ENCODE results near the gene MLH3.
A peak's percentile ranks its signal among the peaks of the same experiment; 100 is the strongest.
"Not testable (repeated sequence)": the region's sequence is repeated elsewhere in the genome, so short reads cannot be mapped to it uniquely, and the experiment has no call there.

Gene MLH3

DNA sequence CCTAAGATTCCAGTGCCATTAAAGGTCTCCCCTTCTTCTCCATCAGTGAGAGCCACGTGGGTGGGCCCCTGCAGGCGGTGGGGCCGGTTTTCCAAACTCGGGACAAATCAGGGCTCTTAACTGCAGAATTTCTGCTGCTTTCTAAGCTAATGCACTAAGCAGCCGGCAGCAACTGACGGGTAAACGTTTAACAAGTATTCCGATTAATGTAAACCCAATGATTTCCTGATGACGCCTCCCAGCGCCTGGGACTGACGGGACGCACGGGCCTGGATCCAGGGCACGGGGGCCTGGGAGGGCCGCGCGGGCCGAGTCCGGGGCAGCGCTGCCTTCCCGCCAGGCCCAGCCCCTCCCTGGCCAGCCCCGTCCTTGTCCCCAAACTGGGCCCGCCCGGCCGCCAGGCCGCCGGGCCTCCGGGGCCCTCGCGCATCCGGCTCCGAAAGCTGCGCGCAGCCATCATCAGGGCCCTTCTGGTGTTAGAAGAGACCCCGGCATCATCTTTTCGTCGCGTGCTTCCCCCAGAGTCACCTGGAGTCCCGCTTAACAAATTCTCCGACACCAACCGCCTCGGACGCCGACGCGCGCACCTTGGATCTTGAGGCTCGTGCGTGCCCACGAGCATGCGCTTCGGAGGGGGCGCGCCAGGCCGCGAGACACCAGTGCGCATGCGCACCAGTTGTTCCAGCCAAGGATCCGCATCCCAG lies at the start of gene MLH3:
Gene MLH3 (minus strand): TSS at position 616 of the 704 bp plus-strand sequence. CDS start 1,812 bp downstream, outside the sequence.
- DNase-seq (ENCODE audit: low spot score) = peak; percentile 82

DNA sequence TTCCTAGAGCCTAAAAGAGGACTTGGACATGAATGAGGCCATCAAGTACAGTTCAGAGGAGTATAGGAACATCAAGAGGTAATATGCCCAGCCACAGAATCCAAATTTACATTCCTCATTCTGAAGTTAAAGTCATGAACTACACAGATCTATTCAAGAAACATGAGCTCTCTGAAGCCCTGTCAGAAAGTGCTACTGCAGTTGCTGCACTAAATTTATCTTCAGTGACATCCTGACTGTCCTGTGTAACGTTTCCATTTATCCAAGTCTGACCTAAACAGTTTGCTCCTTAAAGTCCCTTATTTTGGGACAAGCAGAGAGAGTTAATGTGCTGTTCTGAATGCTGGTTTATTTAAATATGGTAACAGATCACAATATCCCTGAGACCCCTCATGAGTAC lies 47.4 kb upstream of the MLH3 start:
- DNase-seq (ENCODE audit: low spot score) = no peak

DNA sequence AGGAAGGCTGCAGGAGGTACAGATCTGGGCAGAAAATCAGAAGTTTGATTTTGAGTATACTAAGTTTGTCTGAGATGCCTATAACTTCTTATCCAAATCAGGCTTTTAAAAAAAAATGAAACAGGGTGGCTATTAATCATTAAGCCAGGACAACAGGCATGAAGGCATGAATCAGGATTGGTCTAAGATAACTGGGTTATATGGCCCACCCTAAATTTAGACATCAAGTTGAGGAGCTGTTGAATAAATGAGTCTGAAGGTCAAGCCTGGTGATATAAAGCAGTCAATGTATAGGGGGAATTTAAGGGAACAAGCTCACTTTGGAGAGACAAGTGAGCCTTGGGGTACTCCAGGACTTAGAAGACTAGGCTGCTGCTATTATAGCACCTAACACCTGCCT lies 46.9 kb upstream of the MLH3 start:
- no peak for DNase-seq (ENCODE audit: low spot score)

DNA sequence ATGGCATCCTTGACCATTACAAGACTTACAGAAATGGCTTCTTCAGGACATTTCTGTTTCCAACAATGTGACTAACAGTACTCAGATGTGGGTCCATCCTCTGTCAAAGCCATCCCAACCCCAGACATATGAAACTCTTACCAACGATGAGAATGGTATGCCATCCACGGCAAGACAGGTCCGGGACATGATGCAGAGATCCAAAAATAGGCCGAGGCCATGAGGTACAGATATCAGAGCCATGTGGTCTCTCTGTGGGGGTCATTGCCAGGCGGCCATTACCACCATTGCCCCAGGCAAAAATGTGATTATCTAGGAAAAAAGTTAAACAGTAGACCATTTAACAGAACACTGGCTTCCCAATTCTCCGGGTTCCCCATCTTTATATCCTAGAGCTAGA lies 45.7 kb upstream of the MLH3 start:
- DNase-seq (ENCODE audit: low spot score) = no peak

DNA sequence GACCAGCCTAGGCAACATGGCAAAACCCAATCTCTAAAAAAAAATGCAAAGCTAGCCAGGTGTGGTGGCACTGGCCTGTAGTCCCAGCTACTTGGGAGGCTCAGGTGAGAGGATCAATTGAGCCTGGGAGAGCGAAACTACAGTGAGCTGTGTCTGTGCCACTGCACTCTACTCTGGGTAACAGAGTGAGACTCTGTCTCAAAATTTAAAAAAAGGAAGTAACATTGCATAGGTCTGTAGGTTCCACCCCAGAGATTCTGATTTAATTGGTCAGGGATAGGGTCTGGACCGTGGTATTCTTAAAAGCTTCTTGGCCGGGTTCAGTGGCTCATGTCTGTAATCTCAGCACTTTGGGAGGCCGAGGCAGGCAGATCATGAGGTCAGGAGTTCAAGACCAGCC lies 44.4 kb upstream of the MLH3 start:
- DNase-seq (ENCODE audit: low spot score) = no peak

DNA sequence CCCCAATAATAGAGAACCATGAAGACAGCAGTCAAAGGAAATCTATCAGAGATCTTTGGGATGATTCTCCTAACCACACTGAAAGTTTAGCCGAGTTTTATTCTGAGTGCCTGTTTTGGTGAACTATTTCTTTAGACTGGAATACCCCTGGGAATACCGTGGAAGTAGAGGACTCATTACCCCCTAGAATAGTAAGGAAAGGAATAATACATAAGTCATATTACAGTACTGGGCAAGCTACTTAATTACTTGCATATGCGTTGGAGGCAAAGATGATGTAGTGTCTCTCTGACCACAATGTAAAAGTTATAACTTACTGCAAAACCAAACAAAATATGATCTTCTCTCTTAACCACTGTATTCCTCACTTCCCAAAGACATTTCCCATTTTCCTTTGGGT lies 43.6 kb upstream of the MLH3 start:
- no peak for DNase-seq (ENCODE audit: low spot score)

DNA sequence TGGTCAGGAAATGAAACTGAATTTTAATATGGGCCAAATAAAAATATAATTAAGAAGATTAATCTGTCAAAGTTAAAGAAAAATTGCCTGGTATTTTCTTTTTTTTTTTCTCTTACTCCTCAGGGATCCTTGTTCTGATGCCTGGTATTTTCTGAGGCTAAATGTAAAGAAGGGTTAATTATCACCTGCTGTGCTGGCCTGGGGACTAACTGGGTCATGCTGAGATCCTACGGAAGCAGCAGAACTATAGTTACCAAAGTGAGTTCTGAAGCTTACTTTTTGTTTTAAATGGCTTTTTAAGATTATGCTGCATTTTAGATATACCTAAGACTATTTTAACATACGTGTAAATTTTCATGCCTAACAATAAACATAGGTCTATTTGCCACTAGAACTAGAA lies 41.4 kb upstream of the MLH3 start:
- no peak for DNase-seq (ENCODE audit: low spot score)

DNA sequence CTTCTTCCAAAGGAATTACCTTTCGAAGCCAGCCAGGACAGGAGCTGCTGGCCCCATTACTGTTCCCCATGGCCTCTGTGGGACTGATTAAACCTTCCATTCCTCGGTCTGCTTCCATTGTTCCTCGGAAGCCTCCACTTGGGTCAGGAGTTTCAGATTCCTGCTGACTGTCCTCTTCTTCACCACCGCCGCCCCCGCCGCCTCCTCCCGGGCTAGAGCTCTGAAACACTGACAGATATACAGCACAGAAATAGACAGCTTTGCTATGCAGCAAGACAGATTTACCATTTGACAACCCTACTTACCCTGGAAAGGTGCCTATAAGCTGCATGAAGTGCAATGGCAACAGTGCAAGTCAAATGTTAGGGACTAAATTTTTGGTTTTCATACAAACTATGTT lies 40.0 kb upstream of the MLH3 start:
- no peak for DNase-seq (ENCODE audit: low spot score)

DNA sequence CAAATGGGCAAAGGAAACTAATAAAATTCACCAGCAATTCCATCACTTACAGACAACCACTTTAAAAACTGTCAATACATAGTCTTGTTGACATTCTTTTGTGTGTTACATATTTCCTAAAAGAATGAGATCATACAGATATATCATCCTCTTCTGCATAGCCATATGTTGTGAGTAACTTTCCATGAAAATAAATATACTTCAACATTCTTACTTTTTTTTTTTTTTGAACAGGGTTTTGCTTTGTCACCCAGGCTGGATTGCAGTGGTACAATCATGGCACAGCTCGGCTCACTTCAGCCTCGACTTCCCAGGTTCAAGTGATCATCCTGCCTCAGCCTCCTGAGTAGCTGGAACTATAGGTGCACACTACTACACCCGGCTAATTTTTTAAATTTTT lies 39.1 kb upstream of the MLH3 start:
- no peak for DNase-seq (ENCODE audit: low spot score)

DNA sequence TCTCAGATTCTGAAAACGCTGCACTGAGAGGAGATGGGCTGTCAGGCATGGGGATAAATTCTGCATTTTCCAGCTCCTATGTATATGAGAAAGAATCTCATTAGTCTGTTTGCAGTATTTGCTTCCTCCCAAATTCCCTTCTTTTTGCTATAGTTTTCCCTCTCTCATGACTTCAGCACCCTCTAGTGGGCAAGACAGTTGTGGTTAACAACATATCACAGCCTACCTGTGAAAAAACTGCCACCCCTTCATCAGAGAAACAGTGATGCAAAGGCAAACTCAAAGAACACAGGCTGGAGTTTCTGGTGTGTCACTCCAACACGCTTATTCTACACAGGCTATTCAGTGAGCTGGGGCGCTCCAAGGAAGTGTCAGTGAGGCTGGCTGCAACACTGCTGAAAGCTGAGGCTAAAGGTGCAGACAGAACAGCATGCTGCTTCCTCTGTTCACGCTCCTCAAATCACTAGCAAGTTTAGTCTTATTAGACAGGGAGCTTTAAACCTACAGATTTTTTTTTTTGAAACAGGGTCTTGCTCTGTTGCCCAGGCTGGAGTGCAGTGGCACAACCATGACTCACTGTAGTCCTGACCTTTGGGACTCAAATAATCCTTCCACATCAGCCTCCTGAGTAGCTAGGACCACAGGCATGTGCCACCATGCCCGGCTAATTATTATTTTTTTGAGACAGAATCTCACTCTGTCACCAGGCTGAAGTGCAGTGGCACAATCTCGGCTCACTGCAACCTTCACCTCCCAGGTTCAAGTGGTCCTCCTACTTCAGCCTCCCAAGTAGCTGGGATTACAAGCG lies 37.5 kb upstream of the MLH3 start:
- DNase-seq (ENCODE audit: low spot score) = peak; percentile 77

DNA sequence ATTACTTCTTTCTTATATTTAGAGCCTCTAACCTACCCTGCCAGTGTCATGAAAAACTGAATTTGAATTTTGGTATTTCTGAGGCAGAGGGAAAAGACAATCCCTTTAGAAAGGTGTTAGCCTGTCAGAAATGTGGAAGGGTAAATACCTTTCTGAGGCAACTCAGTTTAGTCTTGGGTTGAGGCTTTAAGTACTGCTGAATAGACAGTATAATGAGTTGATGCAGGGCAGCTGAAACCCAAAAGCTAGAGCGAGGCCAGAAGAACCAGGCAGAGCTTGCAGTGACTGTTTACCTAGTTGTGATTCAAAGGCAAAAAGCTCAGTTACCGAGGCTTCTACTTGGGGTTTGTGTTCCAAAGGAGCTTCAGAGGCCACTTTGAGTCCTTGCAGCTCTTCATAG lies 36.9 kb upstream of the MLH3 start:
- no peak for DNase-seq (ENCODE audit: low spot score)

DNA sequence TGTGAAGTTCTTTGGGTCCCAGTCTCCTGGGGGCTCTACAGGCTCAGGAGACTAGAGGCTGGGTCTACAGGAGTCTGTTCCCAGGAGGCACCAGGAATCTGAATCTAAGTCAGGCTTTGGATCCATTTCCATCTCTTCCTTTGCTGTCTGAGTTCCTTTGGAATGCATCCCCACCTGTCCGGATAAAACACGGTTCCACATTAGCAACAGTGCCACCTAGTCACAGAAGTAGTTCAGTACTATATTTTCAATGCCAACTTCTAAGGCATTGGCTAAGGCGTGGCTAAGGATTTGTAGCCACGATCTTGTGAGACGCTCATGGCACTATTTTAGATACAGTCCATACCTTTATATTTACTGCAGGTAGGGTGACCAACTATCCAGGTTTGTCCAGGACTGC lies 33.2 kb upstream of the MLH3 start:
- DNase-seq (ENCODE audit: low spot score) = no peak

DNA sequence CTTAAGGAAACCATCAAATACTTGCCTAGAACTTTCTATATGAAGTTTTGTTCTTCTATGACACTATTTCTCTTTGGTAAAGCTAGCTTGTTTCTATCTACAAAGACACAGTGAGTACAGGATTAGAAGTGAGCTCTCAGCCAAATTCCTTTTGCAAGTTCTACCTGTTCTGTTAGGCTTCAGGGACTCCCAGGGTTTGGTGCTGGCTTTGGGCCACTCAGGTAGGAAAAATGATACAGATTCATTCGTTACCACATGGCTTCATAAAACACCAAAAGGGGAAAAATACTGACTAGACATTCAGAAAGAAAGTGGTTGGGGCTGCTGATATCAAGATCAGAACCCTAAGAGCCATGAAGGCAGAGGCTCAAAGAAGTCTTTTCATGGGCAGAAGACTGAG lies 32.0 kb upstream of the MLH3 start:
- no peak for DNase-seq (ENCODE audit: low spot score)

DNA sequence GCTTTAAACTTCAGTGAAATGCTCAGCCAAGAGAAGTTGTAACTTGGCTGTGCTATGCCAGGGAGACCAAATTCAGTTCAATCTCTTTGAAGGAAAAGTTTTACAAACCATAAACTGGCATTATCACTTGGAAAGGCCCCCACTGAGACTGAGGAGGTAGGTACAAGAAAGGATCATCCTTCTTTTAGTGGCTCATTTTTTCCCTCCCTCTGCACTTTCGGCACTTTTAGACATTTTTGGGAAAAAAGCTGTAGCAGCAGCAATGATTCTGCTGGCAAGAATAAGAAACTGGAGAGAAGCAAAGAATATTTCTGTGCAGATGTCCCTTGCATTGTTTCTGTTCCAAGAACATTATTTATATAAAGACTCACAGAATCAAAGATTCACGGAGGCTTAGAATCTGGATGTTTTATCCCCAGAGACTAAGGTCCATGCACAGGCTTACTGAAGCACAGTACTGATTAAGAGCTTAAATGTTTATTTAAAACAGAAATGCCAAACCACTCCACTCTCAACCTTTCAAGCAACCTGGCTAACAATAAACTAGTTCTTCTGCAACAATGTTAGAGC lies 30.5 kb upstream of the MLH3 start:
- no peak for DNase-seq (ENCODE audit: low spot score)

DNA sequence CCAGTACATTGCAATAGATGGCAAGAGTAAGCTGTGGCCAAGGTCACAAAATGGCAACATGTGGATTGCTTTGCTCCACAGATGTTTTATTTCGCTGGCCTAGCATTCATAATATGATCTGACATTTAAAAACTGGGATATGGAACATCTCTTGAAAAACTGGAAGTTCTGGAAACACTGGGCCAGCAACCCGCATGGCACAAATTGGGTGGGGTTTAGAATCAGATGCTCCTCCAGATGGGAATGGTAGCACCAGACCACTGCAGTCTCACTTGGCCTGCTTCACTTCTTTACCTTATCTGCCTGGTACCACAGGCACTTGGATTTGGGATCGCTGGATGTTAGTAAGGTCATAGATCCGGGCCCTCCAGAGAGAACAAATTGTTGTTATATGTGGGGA lies 28.3 kb upstream of the MLH3 start:
- DNase-seq (ENCODE audit: low spot score) = no peak

DNA sequence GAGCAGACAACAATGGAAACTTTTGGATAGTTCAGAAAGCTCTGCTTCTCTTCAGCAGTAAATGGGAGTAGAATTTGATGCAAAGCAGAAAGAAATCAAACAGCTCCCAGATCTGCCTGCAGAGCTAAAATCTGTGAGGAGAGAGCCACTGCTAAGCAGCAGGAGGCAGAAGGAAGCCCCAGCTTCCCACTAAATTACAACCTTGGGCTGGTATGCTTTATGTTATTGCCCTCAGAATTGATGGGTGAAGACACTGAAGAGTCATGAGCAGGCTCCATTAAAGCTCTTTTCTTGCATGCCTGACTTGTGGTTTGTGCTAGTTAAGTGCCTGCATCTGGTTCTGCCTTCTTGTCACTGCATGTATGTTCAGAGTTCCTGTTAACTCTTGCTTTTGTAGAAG lies 26.5 kb upstream of the MLH3 start:
- DNase-seq (ENCODE audit: low spot score) = no peak

DNA sequence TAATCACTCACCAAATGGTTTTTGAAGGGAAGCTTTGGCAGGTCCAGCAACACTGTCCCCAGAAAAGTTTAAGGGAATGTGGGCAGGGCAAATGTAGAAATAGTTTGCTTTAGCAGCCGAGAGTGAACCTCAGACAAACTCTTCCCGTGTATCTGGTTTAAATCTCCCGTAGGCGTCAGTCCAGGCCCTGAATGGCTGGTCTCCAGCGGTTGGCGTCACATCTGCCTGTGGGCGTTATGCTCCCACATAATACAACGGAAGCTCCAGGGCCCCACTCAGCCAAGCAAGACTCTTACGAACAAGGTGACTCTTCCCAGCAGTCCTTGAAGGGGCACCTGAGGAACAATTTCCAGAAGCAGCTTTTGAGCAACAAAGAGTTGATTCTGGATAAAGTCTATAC lies 19.1 kb upstream of the MLH3 start:
- DNase-seq (ENCODE audit: low spot score) = no peak

DNA sequence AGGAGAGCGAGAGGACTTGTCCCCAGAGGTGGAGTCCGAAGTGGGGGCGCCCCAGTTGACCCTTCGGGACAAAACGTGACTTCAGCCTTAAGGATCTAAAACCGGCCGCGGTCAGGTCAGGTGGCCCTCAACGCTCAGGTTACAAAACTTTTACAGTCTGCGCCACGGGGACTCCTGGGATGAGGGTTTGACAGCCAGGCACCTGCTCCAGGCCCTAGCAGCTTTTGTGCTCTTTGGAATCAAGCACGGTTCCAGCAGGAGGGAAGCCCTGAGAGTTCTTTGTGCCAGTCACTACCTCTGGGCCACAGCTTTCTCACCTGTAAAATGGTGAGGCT lies 18.5 kb upstream of the MLH3 start:
- DNase-seq (ENCODE audit: low spot score) = no peak

DNA sequence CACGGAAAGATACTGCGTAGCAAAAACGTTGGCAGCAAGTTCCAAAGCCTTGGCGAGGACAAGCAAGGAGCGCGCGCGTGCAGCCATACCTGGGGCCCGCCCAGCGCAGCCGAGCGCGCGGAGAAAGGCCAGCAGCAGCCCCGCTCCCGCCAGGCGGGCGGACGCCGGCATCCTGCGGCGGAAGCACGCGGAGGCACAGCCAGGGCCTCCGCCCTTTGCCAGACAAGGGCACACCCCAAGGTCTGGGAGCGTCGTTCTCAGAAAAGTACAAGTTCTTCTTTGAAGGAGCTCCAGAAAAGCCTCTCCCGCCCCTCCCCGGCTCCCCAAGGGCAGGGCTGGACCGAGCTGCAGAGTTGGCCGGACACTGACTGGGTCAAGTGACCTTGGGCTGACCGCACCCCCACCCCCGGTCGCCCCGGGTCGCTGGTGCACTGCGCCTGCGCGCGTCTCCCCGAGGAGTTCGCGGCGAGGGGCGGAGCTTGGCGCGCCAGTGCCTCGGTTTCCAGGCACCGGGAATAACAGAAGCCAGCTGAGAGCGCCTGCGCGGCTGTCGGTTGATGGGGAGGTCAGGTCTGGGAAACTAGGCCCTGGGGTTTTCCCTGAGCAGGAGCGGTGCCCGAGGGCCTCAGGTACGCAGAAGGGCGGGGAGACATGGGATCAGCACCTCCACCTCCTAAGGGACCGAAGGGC lies 18.0 kb upstream of the MLH3 start, which contains the start of gene ZC2HC1C:
Gene ZC2HC1C (plus strand): TSS at position 521 of the 690 bp plus-strand sequence. CDS start 933 bp downstream, outside the sequence.
- DNase-seq (ENCODE audit: low spot score) = peak; percentile 83

DNA sequence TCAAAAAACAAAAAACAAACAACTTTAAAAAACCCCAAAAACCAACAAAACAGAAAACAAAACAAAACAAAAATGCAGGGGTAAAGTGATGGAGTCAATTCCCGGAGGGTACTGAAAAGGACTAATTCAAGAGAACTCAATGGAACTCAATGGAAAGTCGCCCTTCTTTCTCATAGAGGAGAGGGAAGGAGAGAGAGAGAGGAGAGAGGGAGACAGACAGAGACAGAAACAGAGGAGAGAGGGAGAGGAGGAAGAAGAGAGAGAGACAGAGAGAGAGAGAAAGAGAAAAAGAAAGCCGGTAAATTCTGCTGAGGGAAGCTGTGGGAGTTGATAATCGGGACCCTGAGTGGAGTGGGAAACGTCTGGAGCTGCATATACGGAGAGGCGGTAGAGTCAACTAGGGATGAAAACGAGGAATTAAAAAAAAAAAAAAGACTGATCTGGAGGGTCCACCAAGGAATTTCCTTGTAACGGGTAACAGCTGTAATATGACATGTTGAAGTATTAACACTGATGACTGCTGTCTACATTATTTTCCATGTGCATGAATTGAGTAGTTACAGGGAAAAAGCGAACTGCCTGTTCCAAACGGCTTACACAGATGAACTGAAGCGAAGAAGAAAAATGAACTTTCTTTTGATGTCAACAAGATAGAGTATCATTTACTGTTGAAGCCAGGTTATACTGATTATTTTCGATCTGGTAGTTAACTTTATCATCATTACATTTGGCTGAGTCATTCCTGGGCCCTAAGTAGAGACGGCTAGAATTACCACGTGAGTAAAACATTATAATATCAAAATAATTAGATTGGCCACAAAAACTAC lies 17.2 kb upstream of the MLH3 start:
- no peak for DNase-seq (ENCODE audit: low spot score)

DNA sequence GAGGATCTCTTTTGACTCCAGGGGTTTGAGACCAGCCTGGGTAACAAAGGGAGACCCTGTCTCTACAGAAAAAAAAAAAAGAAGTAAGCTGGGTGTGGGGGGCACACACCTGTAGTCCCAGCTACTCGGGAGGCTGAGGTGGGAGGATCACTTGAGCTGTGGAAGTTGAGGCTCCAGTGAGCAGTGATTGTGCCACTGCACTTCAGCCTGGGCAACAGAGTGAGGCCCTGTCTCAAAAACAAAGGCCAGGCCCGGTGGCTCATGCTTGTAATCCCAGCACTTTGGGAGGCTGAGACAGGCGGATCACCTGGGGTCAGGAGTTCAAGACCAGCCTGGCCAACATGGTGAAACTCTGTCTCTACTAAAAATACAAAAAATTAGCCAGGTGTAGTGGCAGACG lies 16.5 kb upstream of the MLH3 start:
- not testable (repeated sequence) for DNase-seq (ENCODE audit: low spot score)

DNA sequence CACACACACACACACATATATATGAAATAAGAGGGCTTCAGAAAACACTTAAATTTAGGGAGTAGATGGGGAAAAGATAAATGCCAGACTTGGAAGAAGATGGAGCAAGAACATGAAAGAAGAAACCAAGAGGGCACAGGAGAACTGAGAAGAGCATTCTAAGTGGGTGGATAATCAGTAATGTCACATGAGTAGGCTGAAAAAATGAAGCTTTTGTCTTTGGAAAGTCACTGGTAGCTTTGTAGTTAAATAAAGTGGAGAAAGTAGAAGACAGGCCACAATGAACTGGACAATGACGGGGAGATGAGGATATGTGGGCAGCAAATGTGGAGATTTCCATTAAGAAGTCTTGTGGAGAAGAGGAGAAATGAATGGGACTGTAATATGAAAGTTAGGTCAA lies 15.9 kb upstream of the MLH3 start:
- DNase-seq (ENCODE audit: low spot score) = no peak
